ENCODE results near the gene ZNF888. TPM values are rescaled to one million over a fixed set of nuclear protein-coding genes. Genes with fewer than 3 reads are reported as not detected.

The ZNF888 gene
- total RNA-seq, result 2.7 and 3.5 TPM in 2 replicates

DNA sequence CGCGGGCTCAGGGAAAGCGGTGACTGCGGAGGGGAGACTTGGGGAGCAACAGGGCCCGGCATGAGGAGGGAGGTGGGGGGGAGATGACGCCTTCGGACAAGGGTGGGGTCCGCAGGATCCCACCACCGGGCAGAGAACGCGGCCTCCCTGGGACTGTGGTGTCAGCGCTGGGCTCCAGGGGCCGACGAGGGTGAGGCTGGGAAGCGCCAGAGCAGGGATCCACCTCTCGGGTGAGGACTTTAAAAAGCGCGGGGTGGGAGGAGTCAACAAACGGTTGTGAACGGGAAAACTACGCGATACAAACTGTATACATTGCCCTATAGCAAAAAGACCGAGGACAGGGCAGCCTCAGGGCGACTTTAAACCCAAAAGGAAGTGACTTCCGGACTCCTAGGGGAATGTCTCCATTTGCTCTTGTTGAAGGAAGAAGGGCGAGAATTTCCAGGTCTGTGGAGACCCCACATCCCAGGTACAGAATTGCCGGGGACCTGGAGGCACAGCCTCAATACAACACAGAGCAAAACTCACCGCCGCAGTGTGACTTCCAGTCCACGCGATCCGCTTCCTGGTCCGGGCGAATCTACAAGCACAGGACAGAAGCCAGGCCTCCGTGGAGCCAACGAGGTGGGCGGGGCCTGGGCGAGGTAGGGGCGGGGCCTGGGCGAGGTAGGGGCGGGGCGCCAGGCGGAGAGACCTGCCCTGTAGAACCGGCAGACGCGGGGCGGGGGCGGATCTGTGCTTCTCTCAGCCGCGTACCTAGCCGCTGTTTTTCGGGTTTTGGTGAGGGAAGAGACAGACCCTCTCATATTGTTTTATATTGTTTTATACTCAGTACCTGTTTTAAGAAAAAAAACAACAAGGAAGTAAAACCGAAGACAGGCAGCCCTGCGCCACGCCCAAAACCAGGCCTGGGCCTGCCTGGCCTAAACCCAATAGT, at the start of gene ZNF888:
ZNF888 (minus strand) TSS at position 588 of the 937 bp plus-strand sequence. CDS start 5,555 bp downstream, outside the sequence.

GRCh38 chr19:52962394-52963246, 39.4 kb upstream of the ZNF888 start, which contains the start of gene ZNF816:
Gene ZNF816, minus strand, starts transcription at chr19:52962881. Its CDS starts 6,792 bp downstream, at chr19:52956089.

DNA sequence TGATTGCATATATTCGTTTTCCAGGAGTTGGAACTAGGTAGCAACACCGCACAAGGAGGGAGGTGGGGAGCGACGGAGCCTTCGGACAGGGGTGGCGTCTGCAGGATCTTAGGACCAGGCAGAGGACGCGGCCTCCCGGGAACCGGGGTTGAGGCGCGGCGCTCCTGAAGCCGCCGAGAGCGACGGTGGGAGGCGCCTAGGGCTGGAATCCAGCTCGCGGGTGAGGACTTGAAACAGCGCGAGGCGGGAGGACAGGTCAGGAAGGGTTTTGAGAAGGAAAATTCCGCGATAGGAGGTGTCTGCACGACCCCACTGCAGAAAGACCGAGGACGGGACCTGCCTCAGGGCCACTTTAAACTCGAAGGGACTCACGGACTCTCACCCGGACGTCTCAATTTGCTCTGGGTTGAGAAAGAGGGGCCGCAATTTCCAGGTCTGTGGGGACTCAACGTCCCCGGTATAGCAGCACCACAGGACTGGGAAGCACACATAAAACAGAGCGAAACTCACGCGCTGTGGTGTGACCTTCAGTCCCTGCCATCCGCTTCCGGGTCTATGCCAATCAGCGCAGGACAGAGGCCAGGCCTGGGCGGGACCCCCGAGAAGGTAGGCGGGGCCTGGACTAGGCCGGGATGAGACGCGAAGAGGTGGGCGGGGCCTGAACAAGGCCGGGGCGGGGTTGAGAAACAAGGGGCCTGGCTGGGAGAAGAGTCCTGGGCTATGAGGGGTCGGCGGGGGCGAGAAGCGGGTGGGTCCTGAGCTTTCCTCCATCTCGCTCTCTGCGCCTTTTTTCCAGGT, 25.9 kb downstream of the ZNF888 start, which contains the start of gene ZNF320:
ZNF320 (minus strand) TSS at position 498 of the 798 bp plus-strand sequence. CDS start 7,380 bp downstream, outside the sequence.

GRCh38 chr19:52857378-52858191, 65.6 kb downstream of the ZNF888 start, which contains the start of gene ZNF468:
Gene ZNF468, minus strand, starts transcription at chr19:52857619. Its CDS starts 3,347 bp downstream, at chr19:52854272.

Other genes starting within 250 kb of the ZNF888 start
- gene ZNF611, start 188.4 kb downstream of the ZNF888 start, total RNA-seq, result 5.0 and 5.8 TPM in 2 replicates
- gene ZNF600, start 136.6 kb downstream of the ZNF888 start, total RNA-seq, result 1.4 and 2.0 TPM in 2 replicates
- 8.7 and 9.5 TPM in 2 replicates for gene ZNF28, start 101.8 kb downstream of the ZNF888 start, total RNA-seq
- gene ZNF468, start 65.8 kb downstream of the ZNF888 start, total RNA-seq, result 6.9 and 8.2 TPM in 2 replicates
- gene ZNF320, start 25.8 kb downstream of the ZNF888 start, total RNA-seq, result 2.0 and 10.8 TPM in 2 replicates
- gene ZNF816, start 39.5 kb upstream of the ZNF888 start, total RNA-seq, result 3.5 and 11.5 TPM in 2 replicates
- gene ERVV-1, start 90.5 kb upstream of the ZNF888 start, total RNA-seq, result not detected in 2 replicates
- not detected in 2 replicates for gene ERVV-2, start 121.3 kb upstream of the ZNF888 start, total RNA-seq
- gene ZNF160, start 180.0 kb upstream of the ZNF888 start, total RNA-seq, result 12.8 and 18.2 TPM in 2 replicates
- gene ZNF415, start 209.5 kb upstream of the ZNF888 start, total RNA-seq, result 2.7 and 3.7 TPM in 2 replicates
- gene ZNF347, start 235.6 kb upstream of the ZNF888 start, total RNA-seq, result 2.1 and 2.3 TPM in 2 replicates